Activated CD4-positive, CD25-positive, alpha-beta regulatory T cell (primary cell): ENCODE measurements around the gene MYL4.
"Not testable (repeated sequence)": the region's sequence is repeated elsewhere in the genome, so short reads cannot be mapped to it uniquely, and the experiment has no call there.

Experiments
- DNase-seq, 4 experiments: peaks; one replicate each; lab custom pipeline; 2025; lab: John Stamatoyannopoulos, UW

The MYL4 gene

DNA sequence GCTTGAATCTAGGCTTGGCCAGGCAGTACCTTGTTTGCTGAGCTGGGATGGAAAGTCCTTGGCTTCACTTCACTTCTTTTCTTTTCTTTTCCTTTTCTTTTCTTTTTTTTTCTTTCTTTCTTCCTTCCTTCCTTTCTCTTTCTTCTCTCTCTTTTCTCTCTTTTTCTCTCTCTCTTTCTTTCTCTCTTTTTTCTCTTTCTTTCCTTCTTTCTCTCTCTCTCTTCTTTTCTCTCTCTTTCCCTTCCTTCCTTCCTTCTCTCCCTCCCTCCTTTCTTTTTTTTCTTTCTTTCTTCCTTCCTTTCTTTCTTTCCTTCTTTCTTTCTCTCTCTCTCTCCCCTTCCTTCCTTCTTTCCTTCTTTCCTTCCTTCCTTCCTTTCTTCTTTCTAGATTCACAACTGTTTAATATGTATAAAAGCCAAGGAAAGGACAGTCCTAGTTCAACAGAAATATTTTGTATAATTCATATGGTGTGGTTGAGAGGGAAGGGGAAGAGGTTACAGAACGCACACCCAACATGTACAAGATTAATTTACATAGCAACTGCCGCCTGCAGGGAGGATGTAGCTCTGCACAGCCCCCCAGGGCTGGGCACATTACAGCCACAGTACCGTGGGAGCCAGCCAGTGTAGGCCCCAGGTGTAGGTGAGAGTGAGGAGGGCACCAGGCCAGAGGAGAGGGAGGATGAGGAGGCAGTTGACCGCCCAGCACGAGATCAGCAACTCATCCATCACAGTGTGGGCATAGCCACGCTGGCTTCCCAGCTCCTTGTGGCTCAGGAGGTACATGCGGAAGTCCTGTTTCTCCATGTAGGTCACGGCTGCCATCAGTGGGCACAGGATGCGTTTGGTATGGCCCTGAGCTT is 34.8 kb downstream of the MYL4 start:
- DNase-seq: no peak

DNA sequence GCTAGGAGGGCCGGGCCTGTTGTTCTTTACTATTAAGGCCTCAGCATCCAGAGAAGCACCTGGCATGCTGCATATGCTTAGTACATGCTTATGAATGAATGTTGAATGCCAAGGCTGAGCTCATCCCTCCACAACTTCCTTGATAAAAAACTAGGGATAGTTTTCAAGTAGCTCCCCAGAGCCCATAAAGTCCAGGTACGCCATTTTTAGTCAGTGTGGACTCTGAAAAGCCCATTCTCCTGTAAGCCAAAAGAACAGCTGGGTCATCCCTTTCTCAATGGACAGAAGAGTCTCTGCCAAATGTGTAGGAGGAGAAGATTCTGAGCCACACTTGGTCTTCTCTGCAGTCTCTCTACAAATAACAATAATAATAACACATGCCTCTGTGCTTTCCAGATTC is 35.5 kb downstream of the MYL4 start:
- no peak for DNase-seq

DNA sequence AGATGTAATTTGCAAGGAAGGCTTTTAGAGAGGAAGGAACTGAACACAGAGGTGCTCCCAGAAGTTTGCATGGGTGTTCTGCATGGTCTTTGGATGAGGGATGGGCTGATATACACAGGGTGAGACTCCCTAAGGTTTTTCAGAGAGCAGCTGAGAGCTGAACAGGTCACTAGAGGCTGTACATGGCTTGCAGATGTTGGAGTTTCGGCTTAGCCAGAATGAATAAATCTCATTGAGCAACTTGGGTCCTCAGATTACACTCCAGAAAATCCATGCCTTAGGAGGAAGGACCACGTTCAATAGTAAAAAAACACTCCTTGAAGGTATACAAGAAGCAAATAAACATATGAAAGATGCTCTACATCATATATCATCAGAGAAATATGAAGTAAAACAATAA is 37.0 kb downstream of the MYL4 start:
- no peak for DNase-seq

DNA sequence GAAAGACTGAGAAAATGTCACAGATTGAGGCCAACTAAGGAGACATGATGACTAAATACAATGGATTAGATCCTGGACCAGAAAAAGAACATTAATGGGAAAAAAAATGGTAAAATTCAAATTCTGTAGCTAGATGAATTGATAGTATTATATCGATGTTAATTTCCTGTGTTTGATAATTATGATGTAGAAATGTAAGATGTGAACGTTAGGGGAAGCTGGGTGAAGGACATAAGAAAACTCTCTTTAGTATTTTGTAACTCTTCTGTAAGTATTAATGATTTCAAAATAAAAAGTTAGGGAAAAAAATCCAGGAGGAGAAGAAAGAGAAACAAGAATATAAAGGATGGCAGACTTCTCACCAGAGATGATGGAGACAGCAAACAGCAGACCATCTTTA is 41.7 kb downstream of the MYL4 start:
- no peak for DNase-seq

DNA sequence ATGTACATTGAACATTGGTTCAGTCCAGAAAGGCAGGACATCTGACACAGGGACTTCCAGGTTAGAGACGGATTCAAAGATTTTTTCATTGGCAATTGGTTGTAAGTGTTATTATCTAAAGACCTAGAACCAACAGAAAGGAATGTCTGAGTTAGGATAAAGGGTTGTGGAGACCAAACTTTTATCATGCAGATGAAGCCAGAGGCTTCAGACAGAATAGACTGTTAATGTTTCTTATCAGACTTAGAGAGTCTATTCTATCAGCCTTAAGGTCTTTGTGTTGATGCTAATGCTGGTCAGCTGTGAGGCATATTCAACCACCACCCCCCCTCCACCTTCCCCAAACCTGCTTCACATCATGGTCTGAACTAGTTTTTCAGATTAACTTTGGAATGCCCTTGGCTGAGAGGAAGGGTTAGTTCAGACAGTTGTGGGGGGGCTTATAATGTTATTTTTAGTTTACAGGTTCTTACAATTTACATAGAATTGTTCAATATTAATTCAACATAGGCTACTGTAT is 42.3 kb downstream of the MYL4 start:
- DNase-seq: no peak

DNA sequence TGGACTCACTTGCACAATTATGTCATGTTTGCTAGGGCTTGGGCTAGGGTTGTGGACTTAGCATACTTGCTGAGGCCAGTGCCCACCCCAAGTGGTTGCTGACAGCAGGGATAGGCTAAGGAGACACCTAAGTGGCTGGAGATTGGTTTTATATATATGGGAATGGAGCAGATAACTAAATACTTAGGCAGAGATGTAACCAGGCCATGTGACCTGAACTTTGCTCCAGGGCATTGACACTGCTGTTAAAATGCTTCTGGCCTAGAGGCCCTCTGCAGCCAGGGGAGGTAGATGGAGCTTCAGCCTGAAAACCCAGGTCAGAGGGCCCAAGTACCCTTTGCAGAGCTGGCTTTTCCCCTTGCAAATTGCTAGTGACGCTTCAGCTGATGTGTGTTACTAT is 43.1 kb downstream of the MYL4 start:
- no peak for DNase-seq

DNA sequence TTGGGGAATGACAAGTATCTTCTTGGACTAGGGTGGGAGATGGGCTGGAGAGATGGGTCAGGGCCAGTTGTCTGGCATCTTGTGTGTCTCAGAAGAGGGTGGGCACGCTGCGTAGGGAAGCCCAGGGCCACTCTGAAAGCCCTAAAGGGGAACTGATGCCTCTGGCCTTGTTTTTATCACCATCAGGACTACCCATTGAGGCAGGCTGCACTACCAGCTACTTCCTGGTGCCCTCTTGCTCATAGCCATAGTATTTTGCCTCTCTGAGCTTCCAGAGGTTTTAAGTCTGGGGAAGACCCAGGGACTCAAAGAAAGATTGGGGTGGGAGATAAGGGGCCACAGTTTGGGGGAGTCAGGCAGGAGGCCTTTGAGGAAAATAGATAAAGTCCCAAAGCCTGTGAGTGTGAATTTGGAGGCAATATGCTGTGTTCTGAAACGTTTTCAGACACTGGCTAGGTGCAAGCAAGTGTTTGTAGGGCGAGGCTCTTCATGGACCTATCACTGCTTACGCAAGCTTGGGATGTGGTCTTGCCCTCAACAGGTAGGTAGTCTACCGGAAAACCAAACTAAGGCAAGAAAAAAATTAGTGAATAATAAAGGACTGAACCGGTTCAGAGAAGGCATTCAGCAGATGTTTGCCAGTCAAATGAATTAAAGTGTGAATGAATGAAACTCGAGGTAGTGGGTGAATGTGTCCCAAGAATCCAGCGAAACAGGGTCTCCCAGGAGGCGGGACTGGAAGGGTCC is 43.8 kb downstream of the MYL4 start:
- no peak for DNase-seq

DNA sequence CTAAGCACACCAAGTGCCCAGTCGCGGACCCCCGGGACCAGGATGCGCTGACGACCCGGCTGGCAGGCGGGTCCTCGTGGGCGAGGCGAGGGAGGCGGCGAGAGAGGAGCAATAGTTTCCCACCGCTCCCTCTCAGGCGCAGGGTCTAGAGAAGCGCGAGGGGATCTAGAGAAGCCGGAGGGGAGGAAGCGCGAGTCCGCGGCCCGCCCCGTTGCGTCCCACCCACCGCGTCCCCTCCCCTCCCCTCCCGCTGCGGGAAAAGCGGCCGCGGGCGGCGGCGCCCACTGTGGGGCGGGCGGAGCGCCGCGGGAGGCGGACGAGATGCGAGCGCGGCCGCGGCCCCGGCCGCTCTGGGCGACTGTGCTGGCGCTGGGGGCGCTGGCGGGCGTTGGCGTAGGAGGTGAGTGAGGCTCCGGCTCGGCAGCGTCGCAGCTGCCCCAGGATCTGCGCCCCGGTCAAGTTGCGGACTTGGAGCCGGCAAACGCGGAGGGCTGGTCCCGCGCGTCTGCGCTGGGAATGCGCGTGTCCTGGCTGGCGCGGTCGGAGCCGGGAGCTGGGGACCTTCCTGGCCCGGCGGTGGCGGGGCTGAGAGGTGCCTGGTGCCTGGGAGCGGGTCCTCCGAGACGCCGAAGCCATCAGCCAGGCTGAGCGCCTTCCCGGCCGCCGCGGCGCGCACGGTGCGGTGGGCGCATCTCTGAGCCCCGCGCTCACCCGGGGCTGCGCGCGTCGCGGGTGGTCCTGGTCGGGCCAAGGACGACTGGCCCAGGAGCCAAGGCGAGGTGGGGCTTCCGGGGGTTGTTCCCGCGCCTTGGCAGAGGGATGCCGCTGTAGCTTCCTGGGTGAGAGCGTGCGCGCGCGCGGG is 44.6 kb downstream of the MYL4 start, which contains the start of gene ITGB3:
ITGB3 (plus strand) TSS at position 287 of the 862 bp plus-strand sequence; CDS start at position 322, 35 bp downstream.
- DNase-seq: peak; percentile 5 to 44 (median 26)

DNA sequence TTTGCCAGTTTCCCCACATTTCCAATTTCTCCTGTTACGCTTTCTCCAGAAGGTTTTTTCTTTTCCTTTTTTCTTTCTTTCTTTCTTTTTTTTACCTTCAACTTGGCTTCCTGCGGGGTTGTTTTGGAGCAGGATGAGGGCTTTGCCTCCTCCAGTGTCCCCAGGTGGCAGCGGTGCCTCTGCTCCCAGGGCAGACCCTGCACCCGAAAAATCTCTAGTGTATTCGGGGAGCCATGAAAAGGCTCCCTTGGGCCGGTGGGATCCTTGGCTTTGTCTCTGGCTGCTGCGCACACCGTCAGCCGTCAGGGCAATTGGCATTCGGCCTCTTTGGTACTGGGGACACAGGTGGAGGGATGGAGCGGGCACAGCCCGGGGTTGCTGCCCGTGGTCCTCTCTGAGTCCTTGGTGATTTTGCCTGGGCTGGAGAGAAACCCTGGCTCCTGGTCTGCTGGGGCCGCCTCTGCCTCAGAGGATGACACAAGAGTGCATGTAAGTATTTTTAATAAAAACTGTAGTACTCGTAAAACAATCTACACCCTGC is 45.3 kb downstream of the MYL4 start:
- DNase-seq: no peak

DNA sequence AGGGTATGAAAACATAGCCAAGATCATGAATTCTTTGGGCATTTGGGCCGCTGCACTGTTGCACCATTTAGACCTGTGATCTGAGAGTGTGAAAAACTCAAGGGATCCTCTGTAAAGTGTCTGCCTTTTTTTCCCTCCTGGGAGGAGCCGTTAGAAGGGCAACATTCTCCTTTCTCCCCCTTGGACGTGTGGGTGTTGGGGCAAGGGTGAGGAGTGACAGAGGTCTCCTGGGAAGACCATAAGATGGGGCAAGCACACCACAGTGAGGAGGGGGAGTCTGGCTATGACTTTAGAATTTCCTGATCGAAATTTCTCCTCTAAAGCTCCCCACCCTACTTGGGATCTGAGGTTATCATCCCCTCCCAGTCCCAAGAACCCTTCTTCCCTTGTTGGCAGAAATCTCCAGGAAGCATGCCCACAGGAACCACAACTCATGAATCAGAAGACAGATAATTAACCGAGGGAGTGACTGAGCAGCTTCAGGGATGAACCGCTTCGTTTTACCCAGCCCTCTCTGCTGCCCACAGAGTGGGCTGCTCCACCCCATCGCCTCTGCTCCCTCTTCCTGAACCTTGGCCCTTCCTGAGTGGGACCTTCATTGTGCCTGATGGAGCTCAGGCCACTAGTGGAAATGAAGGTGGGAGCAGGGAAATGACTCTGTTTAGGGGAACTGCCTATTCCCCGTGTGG is 48.6 kb downstream of the MYL4 start:
- no peak for DNase-seq

DNA sequence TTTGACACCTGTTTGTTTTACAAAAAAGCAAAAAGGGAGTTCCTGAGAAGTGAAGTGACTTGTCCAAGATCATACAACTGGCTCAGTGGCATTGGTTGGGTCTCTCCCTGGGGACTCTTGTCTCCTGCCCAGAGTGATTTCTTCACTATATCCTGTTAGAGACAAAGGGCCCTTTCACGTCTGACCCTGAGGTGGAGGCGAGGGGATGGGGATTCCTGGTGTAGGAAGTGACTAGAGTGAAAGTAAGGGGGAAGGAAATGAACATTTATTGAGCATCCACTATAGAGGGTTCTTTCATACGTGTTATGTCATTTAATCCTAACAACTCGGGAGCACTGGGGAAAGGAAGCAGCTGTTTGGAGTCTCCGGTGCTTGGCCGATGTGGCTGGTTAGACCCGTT is 53.4 kb downstream of the MYL4 start:
- DNase-seq: no peak

DNA sequence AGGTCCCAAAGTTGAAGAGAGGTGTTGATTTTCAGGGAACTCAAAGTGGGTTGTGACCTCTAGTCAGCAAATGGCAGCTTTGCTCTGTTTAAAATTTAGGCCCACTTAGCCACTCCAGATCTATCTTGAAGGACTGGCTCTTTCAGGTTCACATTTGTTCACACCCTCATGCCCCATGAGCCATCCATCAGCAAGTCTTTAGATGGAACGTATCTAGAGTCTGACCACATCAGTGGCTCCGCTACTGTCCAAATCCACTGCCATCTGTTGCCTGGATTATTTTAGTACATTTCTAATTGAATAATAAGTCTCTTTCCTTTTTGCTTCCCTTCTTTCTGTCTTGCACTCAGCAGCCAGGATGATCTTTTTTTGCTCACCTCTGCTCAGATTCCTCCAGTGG is 55.0 kb downstream of the MYL4 start:
- DNase-seq: no peak

DNA sequence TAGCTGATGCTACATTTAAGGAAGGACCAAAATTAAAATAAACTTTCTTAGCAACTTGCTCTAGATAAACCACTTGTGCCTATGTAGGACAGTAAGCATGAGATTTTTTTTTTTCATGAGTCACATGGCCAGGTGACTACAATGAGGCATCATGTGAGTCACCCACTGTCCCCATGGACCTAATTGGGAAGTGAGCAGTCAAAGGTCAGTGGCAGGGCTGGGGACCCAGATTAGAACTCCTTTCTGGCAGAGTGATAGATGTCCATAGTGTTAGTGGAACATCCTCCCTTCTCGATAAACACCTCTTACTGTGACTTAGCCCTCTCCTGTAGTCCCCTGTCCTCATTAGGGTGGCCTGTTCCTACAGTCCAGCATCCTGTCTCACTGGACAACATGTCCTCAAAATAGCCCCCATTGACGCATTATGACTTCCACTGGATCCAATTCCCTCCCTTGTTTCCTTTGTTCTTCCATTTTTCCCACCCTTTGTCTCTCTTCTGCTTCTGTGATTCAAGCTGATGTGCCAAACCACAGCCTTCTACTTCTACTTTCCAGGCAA is 56.9 kb downstream of the MYL4 start:
- DNase-seq: no peak

DNA sequence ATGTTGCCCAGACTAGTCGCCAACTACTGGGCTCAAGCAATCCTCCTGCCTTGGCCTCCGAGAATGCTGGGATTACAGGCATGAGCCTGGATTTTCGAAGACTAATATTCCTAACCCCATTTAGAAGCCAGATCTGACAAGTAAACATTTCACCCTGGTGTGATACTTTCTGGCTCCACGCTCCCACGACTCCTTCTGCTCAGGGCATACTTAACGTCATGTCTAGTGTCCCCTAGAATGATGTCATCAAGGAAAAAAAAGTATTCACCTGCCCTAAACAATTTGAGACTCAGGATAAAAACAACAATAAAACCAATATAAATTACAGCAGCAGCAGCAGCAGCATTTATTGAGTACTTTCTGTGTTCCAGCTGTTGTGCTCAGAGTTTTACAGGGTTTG is 57.6 kb downstream of the MYL4 start:
- no peak for DNase-seq

DNA sequence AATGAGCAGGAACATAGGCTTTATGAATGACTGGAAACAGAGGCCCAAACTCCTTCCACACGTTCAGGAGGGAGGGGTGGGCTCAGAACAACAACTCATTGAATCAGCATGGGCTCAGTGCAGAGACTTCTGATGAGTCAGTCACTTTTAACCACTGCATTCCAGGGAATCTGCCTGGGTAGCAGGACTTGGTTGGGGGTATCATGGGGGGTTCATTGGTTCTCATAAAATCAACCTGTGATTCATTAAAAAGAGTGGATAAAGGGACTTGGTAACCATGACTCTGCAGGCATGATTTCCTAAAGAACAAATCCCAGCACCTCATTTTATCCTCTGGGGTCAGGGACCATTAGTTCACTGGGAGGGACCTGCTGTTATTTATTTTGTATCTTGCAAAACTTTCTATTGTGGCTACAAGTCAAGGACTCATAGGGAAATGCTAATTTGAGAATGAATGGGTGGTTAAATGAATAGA is 58.2 kb downstream of the MYL4 start:
- DNase-seq: no peak

DNA sequence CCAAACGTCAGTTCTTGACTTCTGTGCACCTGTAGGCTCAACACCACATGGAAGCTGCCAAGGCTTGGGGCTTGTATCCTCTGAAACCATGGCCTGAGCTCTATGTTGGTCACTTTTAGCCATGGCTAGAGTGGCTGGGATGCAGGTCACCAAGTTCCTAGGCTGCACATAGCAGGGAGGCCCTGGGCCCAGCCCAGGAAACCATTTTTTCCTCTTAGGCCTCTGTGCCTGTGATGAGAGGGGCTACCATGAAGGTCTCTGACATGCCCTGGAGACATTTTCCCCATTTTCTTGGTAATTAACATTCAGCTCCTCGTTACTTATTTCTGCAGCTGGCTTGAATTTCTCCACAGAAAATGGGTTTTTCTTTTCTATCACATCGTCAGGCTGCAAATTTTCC is 59.8 kb downstream of the MYL4 start:
- DNase-seq: not testable (repeated sequence)

DNA sequence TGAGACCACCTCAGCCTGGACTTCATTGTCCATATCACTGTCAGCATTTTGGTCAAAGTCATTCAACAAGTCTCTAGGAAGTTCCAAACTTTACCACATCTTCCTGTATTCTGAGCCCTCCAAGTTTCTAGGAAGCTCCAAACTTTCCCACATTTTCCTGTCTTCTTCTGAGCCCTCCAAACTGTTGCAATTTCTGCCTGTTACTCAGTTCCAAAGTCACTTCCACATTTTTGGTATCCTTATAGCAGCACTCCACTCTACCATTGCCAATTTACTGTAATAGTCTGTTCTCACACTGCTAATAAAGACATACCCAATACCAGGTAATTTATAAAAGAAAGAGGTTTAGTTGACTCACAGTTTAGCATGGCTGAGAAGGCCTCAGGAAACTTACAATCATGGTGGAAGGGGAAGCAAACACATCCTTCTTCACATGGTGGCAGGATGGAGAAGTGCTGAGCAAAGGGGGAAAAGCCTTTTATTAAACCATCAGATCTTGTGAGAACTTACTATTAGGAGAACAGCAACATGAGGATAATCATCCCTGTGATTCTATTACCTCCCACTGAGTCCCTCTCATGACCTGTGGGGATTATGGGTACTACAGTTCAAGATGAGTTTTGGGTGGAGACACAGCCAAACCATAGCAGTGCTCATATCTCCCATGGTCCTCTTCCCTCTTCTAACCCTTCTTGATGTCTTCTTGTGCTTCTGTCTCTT is 60.6 kb downstream of the MYL4 start:
- not testable (repeated sequence) for DNase-seq

DNA sequence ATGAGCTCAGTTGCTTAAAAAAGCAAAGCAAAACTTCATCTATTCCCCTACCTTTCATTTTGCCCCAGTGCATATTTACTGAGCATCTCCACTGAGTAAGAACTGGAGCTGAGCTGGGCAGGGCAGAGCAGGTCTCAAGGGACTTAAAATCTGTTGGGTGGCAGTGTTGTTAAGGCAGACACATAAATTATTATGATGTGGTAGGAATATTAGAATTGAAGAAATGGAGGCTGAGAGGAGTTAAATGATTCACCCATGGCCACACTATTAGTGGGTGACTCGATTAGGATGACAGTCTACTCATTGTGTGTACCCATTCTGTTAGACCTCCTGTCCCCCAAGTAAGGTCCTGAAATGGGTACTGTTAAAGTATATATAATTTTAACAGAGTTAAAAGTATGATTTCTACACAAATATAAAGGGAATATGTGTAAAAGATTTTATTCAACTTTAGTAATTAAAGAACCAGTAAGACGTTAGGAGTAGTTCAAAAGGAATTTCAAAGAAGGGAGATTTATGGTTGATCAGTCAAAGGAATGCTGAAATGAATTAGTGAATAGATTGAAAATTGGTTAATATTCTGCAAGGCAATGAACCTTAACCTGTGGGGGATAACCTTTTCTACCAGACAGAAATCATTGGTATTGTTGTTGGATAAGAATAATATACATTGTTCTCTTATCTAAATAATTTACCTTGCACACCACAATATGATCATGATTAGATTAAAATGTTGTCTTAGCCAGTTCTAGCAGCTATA is 62.0 kb downstream of the MYL4 start:
- no peak for DNase-seq

DNA sequence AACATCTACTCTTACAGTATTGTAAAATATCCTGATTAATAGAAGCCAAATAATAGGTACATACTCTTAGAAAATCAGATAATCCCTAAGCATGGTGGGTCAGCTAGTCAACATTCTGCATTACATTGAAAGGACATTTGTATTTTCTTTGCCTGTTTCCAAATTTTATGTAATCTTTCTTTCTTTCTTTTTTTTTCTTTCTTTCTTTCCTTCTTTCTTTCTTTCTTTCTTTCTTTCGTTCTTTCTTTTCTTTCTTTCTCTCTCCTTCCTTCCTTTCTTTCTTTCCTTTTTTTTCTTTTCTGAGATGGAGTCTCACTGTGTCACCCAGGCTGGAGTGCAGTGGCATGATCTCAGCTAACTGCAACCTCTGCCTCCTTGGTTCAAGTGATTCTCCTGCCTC is 63.3 kb downstream of the MYL4 start:
- DNase-seq: no peak
